LNCaP clone FGC (cell line): Measurements from ENCODE around the gene THAP4.

Experiments used
- DNase-seq: peaks from one replicate; pipeline ENCODE4 v3.0.0-alpha.2; 2011; ENCODE audit warnings: low read depth
- H3K4me3 ChIP-seq: 2 replicates; pipeline ENCODE4 v1.5.1; 2011; ENCODE audit warnings: mild to moderate bottlenecking, low read depth, low read length, control low read depth
- CTCF ChIP-seq: IDR thresholded peaks from 2 replicates; pipeline ENCODE4 v1.5.1; 2012; ENCODE audit warnings: mild to moderate bottlenecking; ENCODE audit not compliant: control insufficient read depth, insufficient read depth; ENCODE audit errors: extremely low read depth

Gene THAP4

GRCh38 chr2:241616168-241617125 is 20.5 kb downstream of the THAP4 start:
- peak; percentile 22 for TF ChIP-seq CTCF
- H3K4me3 ChIP-seq: peak overlapping the region; percentile 52
- DNase-seq: peak; percentile 52

GRCh38 chr2:241615522-241616052 is 21.4 kb downstream of the THAP4 start:
- no peak for TF ChIP-seq CTCF
- DNase-seq: no peak
- H3K4me3 ChIP-seq: no peak overlapping the region; the same call in 1 of the 2 replicates

GRCh38 chr2:241615041-241615440 is 21.9 kb downstream of the THAP4 start:
- DNase-seq: no peak
- no peak overlapping the region for H3K4me3 ChIP-seq
- TF ChIP-seq CTCF: no peak

GRCh38 chr2:241613017-241613780 is 23.8 kb downstream of the THAP4 start:
- no peak for DNase-seq
- no peak overlapping the region for H3K4me3 ChIP-seq
- TF ChIP-seq CTCF: no peak

GRCh38 chr2:241612156-241613016 is 24.6 kb downstream of the THAP4 start:
- peak; percentile 19 for DNase-seq
- TF ChIP-seq CTCF: no peak
- no peak overlapping the region for H3K4me3 ChIP-seq

GRCh38 chr2:241611062-241611461 is 25.9 kb downstream of the THAP4 start:
- TF ChIP-seq CTCF: no peak
- H3K4me3 ChIP-seq: no peak overlapping the region
- DNase-seq: no peak
